DMS 273 treated with DMSO at 0.1 percent for 48 hours (cell line): Measurements from ENCODE around the gene PTPRE.
A peak's percentile ranks its signal among the peaks of the same experiment; 100 is the strongest.

ENCODE experiments used
- DNase-seq: peaks from one replicate; lab custom pipeline; 2025; lab: John Stamatoyannopoulos, UW

PTPRE gene

GRCh38 chr10:128060341-128061250, 153.7 kb downstream of the PTPRE start:
- no peak for DNase-seq

- no peak for DNase-seq
These were observed 154.7 kb downstream of the PTPRE start for GRCh38 chr10:128061306-128062300.

GRCh38 chr10:128062331-128062880, 155.5 kb downstream of the PTPRE start:
- DNase-seq: no peak

GRCh38 chr10:128062881-128063563, 156.1 kb downstream of the PTPRE start:
- DNase-seq: no peak

GRCh38 chr10:128063736-128064107, 156.8 kb downstream of the PTPRE start:
- DNase-seq: no peak

GRCh38 chr10:128064108-128064969, 157.4 kb downstream of the PTPRE start:
- no peak for DNase-seq

- DNase-seq: no peak
These were observed 158.2 kb downstream of the PTPRE start for GRCh38 chr10:128064970-128065580.

GRCh38 chr10:128065881-128066534, 159.1 kb downstream of the PTPRE start:
- no peak for DNase-seq

GRCh38 chr10:128066870-128067382, 160.0 kb downstream of the PTPRE start:
- DNase-seq: no peak

- DNase-seq: no peak
These were observed 160.9 kb downstream of the PTPRE start for GRCh38 chr10:128067691-128068397.

- no peak for DNase-seq
These were observed 161.7 kb downstream of the PTPRE start for GRCh38 chr10:128068398-128069285.

GRCh38 chr10:128069351-128070051, 162.6 kb downstream of the PTPRE start:
- peak; percentile 4 for DNase-seq

GRCh38 chr10:128070161-128070560, 163.3 kb downstream of the PTPRE start:
- no peak for DNase-seq

- no peak for DNase-seq
These were observed 164.0 kb downstream of the PTPRE start for GRCh38 chr10:128070721-128071416.

- DNase-seq: no peak
These were observed 164.5 kb downstream of the PTPRE start for GRCh38 chr10:128071417-128071782.

- DNase-seq: no peak
These were observed 165.1 kb downstream of the PTPRE start for GRCh38 chr10:128072046-128072445.
